HepG2 (cell line): ENCODE data around the gene OPRL1. TPM values are rescaled to one million over a fixed set of nuclear protein-coding genes. Genes with fewer than 3 reads are reported as not detected.

Experiments used
- AGO1 ChIP-seq: fragments of 200-400 bp; formaldehyde crosslinking; IDR thresholded peaks from 2 replicates; pipeline ENCODE4 v1.6.1; 2017; ENCODE audit warnings: mild to moderate bottlenecking, low read depth, low read length, moderate library complexity; ENCODE audit not compliant: poor library complexity, severe bottlenecking
- ATF2 ChIP-seq: sonication (generic); formaldehyde crosslinking; IDR thresholded peaks from 2 replicates; pipeline ENCODE4 v1.4.0; 2020; ENCODE audit warnings: missing genetic modification reagents
- CHD4 ChIP-seq: fragments of 200-600 bp; sonication (generic); IDR thresholded peaks from 2 replicates; pipeline ENCODE4 v1.7.0; 2017; ENCODE audit warnings: mild to moderate bottlenecking, low read length, borderline replicate concordance
- FOXM1 ChIP-seq: sonication (generic); formaldehyde crosslinking; IDR thresholded peaks from 2 replicates; pipeline ENCODE4 v1.5.0; 2020; ENCODE audit warnings: missing genetic modification reagents
- GFI1 ChIP-seq: sonication (generic); formaldehyde crosslinking; IDR thresholded peaks from 2 replicates; pipeline ENCODE4 v1.5.0; 2020; ENCODE audit warnings: missing genetic modification reagents, mild to moderate bottlenecking, borderline replicate concordance
- HNRNPL ChIP-seq: fragments of 200-400 bp; formaldehyde crosslinking; IDR thresholded peaks from 2 replicates; pipeline ENCODE4 v1.6.1; 2017; ENCODE audit warnings: mild to moderate bottlenecking, low read depth, low read length
- MTERF4 ChIP-seq: sonication (generic); formaldehyde crosslinking; IDR thresholded peaks from 2 replicates; pipeline ENCODE4 v1.8.0; 2023; ENCODE audit warnings: mild to moderate bottlenecking, missing genetic modification reagents
- NR0B2 ChIP-seq: sonication (generic); formaldehyde crosslinking; IDR thresholded peaks from 2 replicates; pipeline ENCODE4 v1.4.0; 2020; ENCODE audit warnings: mild to moderate bottlenecking, missing genetic modification reagents
- RARA ChIP-seq: IDR thresholded peaks from 2 replicates; pipeline ENCODE4 v1.6.1; 2016; ENCODE audit warnings: missing genetic modification reagents, missing compliant biosample characterization
- SALL1 ChIP-seq: sonication (generic); formaldehyde crosslinking; IDR thresholded peaks from 2 replicates; pipeline ENCODE4 v1.8.0; 2022; ENCODE audit warnings: mild to moderate bottlenecking, missing genetic modification reagents
- SMAD3 ChIP-seq: sonication (generic); formaldehyde crosslinking; IDR thresholded peaks from 2 replicates; pipeline ENCODE4 v1.4.0; 2020; ENCODE audit warnings: missing genetic modification reagents
- SP140L ChIP-seq: sonication (generic); formaldehyde crosslinking; IDR thresholded peaks from 2 replicates; pipeline ENCODE4 v1.4.0; 2020; ENCODE audit warnings: missing genetic modification reagents, borderline replicate concordance
- SP4 ChIP-seq: sonication (generic); formaldehyde crosslinking; IDR thresholded peaks from 2 replicates; pipeline ENCODE4 v1.8.1; 2023; ENCODE audit warnings: mild to moderate bottlenecking, missing genetic modification reagents
- SRSF1 ChIP-seq: fragments of 200-400 bp; formaldehyde crosslinking; optimal IDR thresholded peaks from 2 replicates; pipeline ENCODE3; 2017; ENCODE audit warnings: mild to moderate bottlenecking, low read depth, low read length, moderate library complexity
- ZBTB38 ChIP-seq: sonication (generic); formaldehyde crosslinking; IDR thresholded peaks from 2 replicates; pipeline ENCODE4 v1.5.1; 2020; ENCODE audit warnings: mild to moderate bottlenecking, missing genetic modification reagents
- ZFP91 ChIP-seq: sonication (generic); formaldehyde crosslinking; IDR thresholded peaks from 2 replicates; pipeline ENCODE4 v1.9.0; 2022; ENCODE audit warnings: missing genetic modification reagents, mild to moderate bottlenecking, borderline replicate concordance
- ZMAT5 ChIP-seq: sonication (generic); formaldehyde crosslinking; IDR thresholded peaks from 2 replicates; pipeline ENCODE4 v1.5.0; 2020; ENCODE audit warnings: mild to moderate bottlenecking, low read depth, missing genetic modification reagents, borderline replicate concordance
- ZNF124 ChIP-seq: sonication (generic); formaldehyde crosslinking; IDR thresholded peaks from 2 replicates; pipeline ENCODE4 v1.4.0; 2020; ENCODE audit warnings: missing genetic modification reagents
- ZNF143 ChIP-seq: sonication (generic); formaldehyde crosslinking; IDR thresholded peaks from 2 replicates; pipeline ENCODE4 v1.4.0; 2020; ENCODE audit warnings: missing genetic modification reagents
- ZNF776 ChIP-seq: sonication (generic); formaldehyde crosslinking; IDR thresholded peaks from 2 replicates; pipeline ENCODE4 v1.4.0; 2020; ENCODE audit warnings: mild to moderate bottlenecking, missing genetic modification reagents
- ZNF781 ChIP-seq: sonication (generic); formaldehyde crosslinking; IDR thresholded peaks from 2 replicates; pipeline ENCODE4 v1.5.1; 2020; ENCODE audit warnings: borderline replicate concordance, mild to moderate bottlenecking, missing genetic modification reagents; ENCODE audit errors: not compliant biosample characterization
- polyA plus RNA-seq, 8 experiments: library from polyadenylated mRNA; depleted of rRNA in 3 of 8; stranded (reverse) in 7 of 8; unstranded in 1 of 8; fragments of >200 nt; fragmentation: Illumina TruSeq in 4 of 8; extraction: Trizol in 4 of 8; gene quantifications; 2 replicates each; pipeline versions ENCODE4 v1.2.1 to v1.2.3, GENCODE V29; 2011 to 2016; ENCODE audit warnings: low read depth in 4 of 8, missing spikeins in 1 of 8, mixed read lengths in 1 of 8; ENCODE audit not compliant: insufficient read depth in 1 of 8
- total RNA-seq, 5 experiments: library from RNA; depleted of rRNA; stranded (reverse); fragments of >200 nt; fragmentation: Illumina TruSeq; extraction: Trizol; gene quantifications; 2 replicates each; pipeline ENCODE4 v1.2.3, GENCODE V29; 2016; ENCODE audit warnings: low read depth in 1 of 5

The OPRL1 gene
- total and polyA plus RNA-seq, 2 of the 13 experiments (the other 11 are each of a cell fraction or from before 2014, with no cell fraction given) = 0.35 to 0.71 TPM

GRCh38 chr20:64080813-64081623, 1.1 kb downstream of the OPRL1 start (continued):
- TF ChIP-seq SP140L (CRISPR knock-in tag) (no peak), SMAD3 (no peak), SRSF1 (peak; percentile 75), ZNF776 (CRISPR knock-in tag) (peak; percentile 79; the same call in 1 of the 2 replicates), ZNF781 (no peak), RARA (0 out of 2 replicates have a peak, but pooled peaks have one; percentile 19), MTERF4 (CRISPR knock-in tag) (0 out of 2 replicates have a peak, but pooled peaks have one; percentile 27), CHD4 (no peak), ZFP91 (CRISPR knock-in tag) (no peak), ZBTB38 (CRISPR knock-in tag) (peak; percentile 25; the same call in 1 of the 2 replicates), HNRNPL (no peak), ZNF124 (CRISPR knock-in tag) (no peak), ATF2 (CRISPR knock-in tag) (0 out of 2 replicates have a peak, but pooled peaks have one; percentile 4), ZNF143 (no peak), SALL1 (CRISPR knock-in tag) (0 out of 2 replicates have a peak, but pooled peaks have one; percentile 4), ZMAT5 (CRISPR knock-in tag) (no peak), NR0B2 (peak; percentile 37; the same call in 1 of the 2 replicates), FOXM1 (CRISPR knock-in tag) (no peak), GFI1 (CRISPR knock-in tag) (no peak), AGO1 (peak; percentile 64), SP4 (CRISPR knock-in tag) (no peak; the same call in 1 of the 2 replicates)
